ENCODE data around the gene IFNA6.

DNA sequence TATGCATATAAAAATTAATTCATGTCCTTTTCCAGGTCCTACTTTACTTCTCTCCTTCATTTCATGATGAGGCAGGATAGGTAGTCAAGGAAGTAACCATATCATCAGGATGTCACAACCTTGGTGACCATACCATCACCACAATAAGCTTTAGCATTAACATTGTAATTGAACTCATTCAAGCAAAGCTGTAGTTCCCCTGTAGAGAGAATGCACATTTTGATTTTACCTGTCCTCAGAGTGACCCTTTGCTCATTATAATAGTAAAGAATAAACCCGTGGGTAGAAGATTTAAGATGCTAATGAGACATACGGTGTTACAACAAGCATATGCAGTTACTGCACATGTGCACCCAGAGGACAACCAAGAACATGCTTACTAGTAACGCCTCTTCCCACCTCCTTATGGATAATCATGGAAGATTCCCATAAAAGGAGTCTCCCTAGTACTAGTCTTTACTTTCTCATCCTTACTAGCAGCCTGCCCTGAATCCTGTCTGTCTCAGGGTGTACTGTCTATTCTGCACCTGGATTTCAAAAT lies 2.2 kb downstream of the IFNA6 start:
- TF ChIP-seq, protein P1, sequence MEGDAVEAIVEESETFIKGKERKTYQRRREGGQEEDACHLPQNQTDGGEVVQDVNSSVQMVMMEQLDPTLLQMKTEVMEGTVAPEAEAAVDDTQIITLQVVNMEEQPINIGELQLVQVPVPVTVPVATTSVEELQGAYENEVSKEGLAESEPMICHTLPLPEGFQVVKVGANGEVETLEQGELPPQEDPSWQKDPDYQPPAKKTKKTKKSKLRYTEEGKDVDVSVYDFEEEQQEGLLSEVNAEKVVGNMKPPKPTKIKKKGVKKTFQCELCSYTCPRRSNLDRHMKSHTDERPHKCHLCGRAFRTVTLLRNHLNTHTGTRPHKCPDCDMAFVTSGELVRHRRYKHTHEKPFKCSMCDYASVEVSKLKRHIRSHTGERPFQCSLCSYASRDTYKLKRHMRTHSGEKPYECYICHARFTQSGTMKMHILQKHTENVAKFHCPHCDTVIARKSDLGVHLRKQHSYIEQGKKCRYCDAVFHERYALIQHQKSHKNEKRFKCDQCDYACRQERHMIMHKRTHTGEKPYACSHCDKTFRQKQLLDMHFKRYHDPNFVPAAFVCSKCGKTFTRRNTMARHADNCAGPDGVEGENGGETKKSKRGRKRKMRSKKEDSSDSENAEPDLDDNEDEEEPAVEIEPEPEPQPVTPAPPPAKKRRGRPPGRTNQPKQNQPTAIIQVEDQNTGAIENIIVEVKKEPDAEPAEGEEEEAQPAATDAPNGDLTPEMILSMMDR (conservative IDR thresholded peaks at IDR 0.05; ENCODE audit: low read depth, low read length): no peak
- no peak for TF ChIP-seq EZH2 (IDR thresholded peaks at IDR 0.05; ENCODE audit: borderline replicate concordance, low read depth, low read length, poor library complexity, severe bottlenecking)
